ENCODE data around the gene HIP1R. TPM values are rescaled to one million over a fixed set of nuclear protein-coding genes. Genes with fewer than 3 reads are reported as not detected.

The HIP1R gene
- total and polyA plus RNA-seq, 3 donors from 2014 or later: 20.1 to 41.7 (median 34.3) TPM

- WGBS, 2 donors: 66 to 67% methylated on average over 10 of the region's 10 CpGs
- peak overlapping the region in 1 of 2 donors; percentile 47 for H3K27ac ChIP-seq
- TF ChIP-seq POLR2A (IDR thresholded peaks at IDR 0.05): no peak
- TF ChIP-seq, protein P1, sequence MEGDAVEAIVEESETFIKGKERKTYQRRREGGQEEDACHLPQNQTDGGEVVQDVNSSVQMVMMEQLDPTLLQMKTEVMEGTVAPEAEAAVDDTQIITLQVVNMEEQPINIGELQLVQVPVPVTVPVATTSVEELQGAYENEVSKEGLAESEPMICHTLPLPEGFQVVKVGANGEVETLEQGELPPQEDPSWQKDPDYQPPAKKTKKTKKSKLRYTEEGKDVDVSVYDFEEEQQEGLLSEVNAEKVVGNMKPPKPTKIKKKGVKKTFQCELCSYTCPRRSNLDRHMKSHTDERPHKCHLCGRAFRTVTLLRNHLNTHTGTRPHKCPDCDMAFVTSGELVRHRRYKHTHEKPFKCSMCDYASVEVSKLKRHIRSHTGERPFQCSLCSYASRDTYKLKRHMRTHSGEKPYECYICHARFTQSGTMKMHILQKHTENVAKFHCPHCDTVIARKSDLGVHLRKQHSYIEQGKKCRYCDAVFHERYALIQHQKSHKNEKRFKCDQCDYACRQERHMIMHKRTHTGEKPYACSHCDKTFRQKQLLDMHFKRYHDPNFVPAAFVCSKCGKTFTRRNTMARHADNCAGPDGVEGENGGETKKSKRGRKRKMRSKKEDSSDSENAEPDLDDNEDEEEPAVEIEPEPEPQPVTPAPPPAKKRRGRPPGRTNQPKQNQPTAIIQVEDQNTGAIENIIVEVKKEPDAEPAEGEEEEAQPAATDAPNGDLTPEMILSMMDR (IDR thresholded peaks at IDR 0.05): no peak
- intact Hi-C loops (cut with DNase I; ENCODE audit: low total_unique reads): no loop called here
- H3K27me3 ChIP-seq: no peaks in the 10 kb centered on the region
- H3K36me3 ChIP-seq (ENCODE audit: low read depth, missing control alignments): no peaks in the 10 kb centered on the region
- H3K9me3 ChIP-seq: no peaks in the 10 kb centered on the region
- DNase-seq: no peak
- peaks cover 43% of the 10 kb centered on the region for H3K4me1 ChIP-seq
- no peak overlapping the region for H3K4me3 ChIP-seq
Measured at GRCh38 chr12:122880155-122880667, 45.0 kb downstream of the HIP1R start.

GRCh38 chr12:122880668-122881067, 45.4 kb downstream of the HIP1R start:
- intact Hi-C loops (cut with DNase I; ENCODE audit: low total_unique reads): no loop called here
- peak; percentile 79 for DNase-seq
- no peak overlapping the region for H3K4me3 ChIP-seq
- 49 to 64% methylated on average over 8 of the region's 8 CpGs for WGBS, 2 donors
- no peaks in the 10 kb centered on the region for H3K27me3 ChIP-seq
- H3K36me3 ChIP-seq (ENCODE audit: low read depth, missing control alignments): no peaks in the 10 kb centered on the region
- peak overlapping the region in 1 of 2 donors; percentile 47 for H3K27ac ChIP-seq
- peaks cover 43% of the 10 kb centered on the region for H3K4me1 ChIP-seq
- no peak for TF ChIP-seq POLR2A (IDR thresholded peaks at IDR 0.05)
- TF ChIP-seq, protein P1 (IDR thresholded peaks at IDR 0.05): peak in 2 of 3 experiments; percentile 19 to 31
- H3K9me3 ChIP-seq: no peaks in the 10 kb centered on the region

DNA sequence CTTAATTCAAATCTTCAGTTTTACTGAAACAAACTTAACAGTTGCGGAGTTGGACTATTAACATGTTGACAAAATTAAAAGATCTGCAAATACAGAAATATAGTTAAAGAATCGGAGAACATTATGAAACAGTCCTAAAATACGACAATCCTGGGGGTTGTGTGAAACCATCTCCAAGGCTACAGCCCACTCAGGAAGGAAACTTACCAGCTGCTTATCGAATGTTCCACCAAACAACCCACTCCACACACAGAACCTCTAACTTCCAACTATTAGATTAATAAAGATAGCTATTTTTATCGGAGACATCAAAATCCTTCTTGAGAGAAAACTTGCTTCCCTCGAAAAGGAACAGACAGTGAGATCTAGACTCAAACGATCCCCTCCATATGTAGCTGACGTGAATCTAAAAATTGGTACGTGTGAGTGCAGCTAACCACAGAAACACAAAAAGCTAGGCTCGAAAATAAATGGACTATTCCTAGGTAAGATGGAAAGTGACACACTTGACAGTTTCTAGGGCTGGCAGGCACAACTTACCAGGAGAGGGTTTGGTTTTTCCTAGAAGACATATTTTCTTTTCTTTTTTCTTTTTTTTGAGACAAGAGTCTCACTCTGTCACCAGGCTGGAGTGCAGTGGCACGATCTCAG, 47.8 kb downstream of the HIP1R start:
- intact Hi-C loops (cut with DNase I; ENCODE audit: low total_unique reads): no loop called here
- no peak for DNase-seq
- Histone ChIP-seq H3K27me3 (no peaks in the 10 kb centered on the region), H3K4me3 (no peak overlapping the region), H3K9me3 (no peaks in the 10 kb centered on the region), H3K4me1 (peaks cover 30% of the 10 kb centered on the region), H3K27ac (no peak overlapping the region), H3K36me3 (ENCODE audit: low read depth, missing control alignments) (no peaks in the 10 kb centered on the region)
- WGBS, 2 donors: 64 to 68% methylated on average over 11 of the region's 11 CpGs
- no peak for TF ChIP-seq POLR2A (IDR thresholded peaks at IDR 0.05)
- TF ChIP-seq, protein P1 (IDR thresholded peaks at IDR 0.05): no peak

- Histone ChIP-seq H3K9me3 (no peaks in the 10 kb centered on the region), H3K27me3 (no peaks in the 10 kb centered on the region), H3K4me1 (peaks cover 41% of the 10 kb centered on the region), H3K27ac (no peak overlapping the region), H3K4me3 (no peak overlapping the region), H3K36me3 (ENCODE audit: low read depth, missing control alignments) (no peaks in the 10 kb centered on the region)
- 69 to 78% methylated on average over 6 of the region's 6 CpGs for WGBS, 2 donors
- intact Hi-C loops (cut with DNase I; ENCODE audit: low total_unique reads): no loop called here
- no peak for TF ChIP-seq POLR2A (IDR thresholded peaks at IDR 0.05)
- TF ChIP-seq, protein P1 (IDR thresholded peaks at IDR 0.05): no peak
- no peak for DNase-seq
Measured at GRCh38 chr12:122884091-122884826, 49.0 kb downstream of the HIP1R start.
